NT2/D1 (cell line): ENCODE data around the gene COMMD10.
A peak's percentile ranks its signal among the peaks of the same experiment; 100 is the strongest.

Experiments
- DNase-seq: peaks from one replicate; pipeline ENCODE4 v3.0.0-alpha.2; 2011; ENCODE audit warnings: low read depth, low spot score
- H3K27me3 ChIP-seq: 2 replicates; pipeline ENCODE4 v1.6.0; 2011; ENCODE audit warnings: mild to moderate bottlenecking; ENCODE audit not compliant: insufficient read length, insufficient read depth
- H3K36me3 ChIP-seq: 2 replicates; pipeline ENCODE4 v1.6.1; 2011; ENCODE audit warnings: mild to moderate bottlenecking, low read length, mixed read lengths; ENCODE audit not compliant: insufficient read depth, insufficient read length
- H3K4me1 ChIP-seq: 2 replicates; pipeline ENCODE4 v1.5.1; 2011; ENCODE audit not compliant: insufficient read depth, insufficient read length
- H3K4me3 ChIP-seq: 2 replicates; pipeline ENCODE4 v1.5.1; 2011; ENCODE audit warnings: low read depth; ENCODE audit not compliant: insufficient read length
- H3K9ac ChIP-seq: 2 replicates; pipeline ENCODE4 v1.6.0; 2011; ENCODE audit warnings: low read depth; ENCODE audit not compliant: insufficient read length
- H3K9me3 ChIP-seq: 2 replicates; pipeline ENCODE4 v1.5.1; 2011; ENCODE audit warnings: mild to moderate bottlenecking, low read length; ENCODE audit not compliant: insufficient read depth
- SUZ12 ChIP-seq: IDR thresholded peaks from 2 replicates; pipeline ENCODE4 v1.6.1; 2011; ENCODE audit not compliant: insufficient read length, insufficient read depth; ENCODE audit errors: extremely low read depth
- YY1 ChIP-seq: IDR thresholded peaks from 2 replicates; pipeline ENCODE4 v1.6.1; 2011; ENCODE audit not compliant: insufficient read length, insufficient read depth
- ZNF274 ChIP-seq: IDR thresholded peaks from 2 replicates; pipeline ENCODE4 v1.6.1; 2011; ENCODE audit warnings: mild to moderate bottlenecking, low read depth, low read length

Gene COMMD10

DNA sequence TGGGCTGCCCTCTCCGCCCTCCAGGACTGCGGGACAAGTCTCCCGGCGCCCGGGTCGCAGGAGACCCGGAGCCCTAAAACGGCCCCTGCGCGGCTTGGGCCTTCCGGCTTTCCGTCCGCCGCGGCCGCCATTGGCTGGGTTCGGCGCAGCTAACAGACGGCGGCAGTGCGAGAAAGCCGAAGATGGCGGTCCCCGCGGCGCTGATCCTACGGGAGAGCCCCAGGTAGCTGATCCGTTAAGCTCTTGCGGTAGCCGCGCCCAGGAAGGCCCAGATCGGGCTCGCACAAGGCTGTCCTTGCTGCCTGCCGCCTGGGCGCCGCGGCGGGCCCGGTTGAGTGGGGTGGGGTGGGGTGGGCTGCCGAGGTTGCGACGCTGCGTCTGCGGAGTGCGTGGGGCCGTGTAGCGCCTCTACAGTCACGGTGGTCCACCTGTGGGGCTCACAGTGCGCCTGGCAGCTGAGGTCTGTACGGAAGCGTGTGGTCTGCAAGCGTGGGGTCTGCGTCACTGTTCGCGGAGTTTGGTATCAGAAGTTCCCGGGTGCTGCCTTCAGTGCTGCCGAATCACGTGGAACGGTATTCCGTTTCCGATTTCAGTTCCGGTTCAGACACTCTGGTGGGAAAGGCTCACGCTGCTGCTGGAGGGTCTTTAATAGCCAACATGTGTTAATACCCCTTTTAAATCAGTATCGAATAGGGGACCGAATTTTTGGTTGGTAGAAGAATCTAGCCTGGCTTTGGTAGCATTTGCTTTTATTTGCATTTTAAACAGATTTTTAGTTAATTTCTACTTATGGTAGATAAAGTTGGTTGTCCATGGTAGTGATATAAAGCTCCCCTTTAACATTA lies at the start of gene COMMD10:
TSS of gene COMMD10 (plus strand) at position 155 of the 845 bp plus-strand sequence.
- peaks cover 3% of the 10 kb centered on the region for H3K4me1 ChIP-seq
- TF ChIP-seq SUZ12 (no peak), ZNF274 (no peak), YY1 (peak; percentile 41)
- DNase-seq = peak; percentile 39
- H3K4me3 ChIP-seq = peak within 1 kb of the TSS; percentile 75
- peak within 1 kb of the TSS; percentile 85 for H3K9ac ChIP-seq
- H3K27me3 ChIP-seq = no peaks in the 10 kb centered on the region
- no peaks in the 10 kb centered on the region for H3K36me3 ChIP-seq
- H3K9me3 ChIP-seq = no peaks in the 10 kb centered on the region

GRCh38 chr5:116035123-116035522 lies 49.7 kb upstream of the COMMD10 start:
- Histone ChIP-seq H3K4me3 (no peak overlapping the region), H3K4me1 (no peaks in the 10 kb centered on the region), H3K27me3 (no peaks in the 10 kb centered on the region), H3K9me3 (no peaks in the 10 kb centered on the region), H3K36me3 (no peaks in the 10 kb centered on the region), H3K9ac (no peak overlapping the region)
- DNase-seq = no peak
- TF ChIP-seq SUZ12 = no peak

GRCh38 chr5:116037236-116037822 lies 47.5 kb upstream of the COMMD10 start:
- TF ChIP-seq SUZ12 (no peak), YY1 (no peak), ZNF274 (no peak)
- no peak overlapping the region for H3K4me3 ChIP-seq
- no peak overlapping the region for H3K9ac ChIP-seq
- H3K27me3 ChIP-seq = no peaks in the 10 kb centered on the region
- H3K9me3 ChIP-seq = no peaks in the 10 kb centered on the region
- no peaks in the 10 kb centered on the region for H3K36me3 ChIP-seq
- DNase-seq = no peak
- H3K4me1 ChIP-seq = no peaks in the 10 kb centered on the region

DNA sequence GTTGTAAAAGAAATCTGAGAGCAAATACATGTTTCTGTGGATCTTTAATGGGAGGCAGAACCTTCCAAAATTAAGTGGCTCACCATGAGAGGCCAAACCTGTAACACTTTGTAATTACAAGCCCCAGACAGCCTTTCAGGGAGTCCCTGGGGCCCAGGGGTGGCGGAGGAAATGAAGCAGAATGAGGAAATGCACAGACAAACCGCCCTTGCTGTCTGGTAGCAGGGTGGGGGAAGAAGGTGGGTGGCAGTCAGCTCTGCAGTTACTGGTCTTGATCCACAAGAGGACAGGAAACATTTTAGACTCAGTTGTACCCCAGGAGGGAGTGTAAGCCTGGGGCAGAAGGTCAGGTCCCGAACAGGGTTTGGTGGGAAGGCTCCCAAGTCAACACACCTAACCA lies 46.0 kb upstream of the COMMD10 start:
- TF ChIP-seq SUZ12 (no peak), YY1 (no peak), ZNF274 (no peak)
- H3K4me3 ChIP-seq = no peak overlapping the region
- no peaks in the 10 kb centered on the region for H3K36me3 ChIP-seq
- DNase-seq = no peak
- H3K27me3 ChIP-seq = no peaks in the 10 kb centered on the region
- no peak overlapping the region for H3K9ac ChIP-seq
- no peaks in the 10 kb centered on the region for H3K4me1 ChIP-seq
- no peaks in the 10 kb centered on the region for H3K9me3 ChIP-seq

DNA sequence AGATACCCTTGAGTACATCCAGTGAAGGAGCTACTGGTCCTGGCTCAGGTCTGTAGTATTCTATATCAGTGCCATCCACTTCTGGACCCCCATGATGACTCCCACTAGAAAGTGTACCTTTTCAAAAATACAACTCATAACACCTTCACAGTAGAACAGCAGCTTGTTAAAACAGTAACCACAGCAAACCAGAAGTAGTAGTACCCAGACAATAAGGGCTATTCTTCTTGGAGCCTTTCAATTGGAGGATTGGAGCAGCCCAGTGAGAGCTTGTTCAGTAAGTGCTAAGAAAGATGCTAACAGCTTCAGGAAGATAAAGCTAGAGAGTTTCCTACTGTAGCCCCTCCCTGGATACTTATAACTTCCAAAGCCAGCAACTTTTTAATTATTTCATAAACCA lies 42.5 kb upstream of the COMMD10 start:
- no peak overlapping the region for H3K4me3 ChIP-seq
- H3K4me1 ChIP-seq = no peaks in the 10 kb centered on the region
- H3K27me3 ChIP-seq = no peaks in the 10 kb centered on the region
- DNase-seq = no peak
- H3K9me3 ChIP-seq = no peaks in the 10 kb centered on the region
- H3K36me3 ChIP-seq = no peaks in the 10 kb centered on the region
- H3K9ac ChIP-seq = no peak overlapping the region
- TF ChIP-seq YY1 (no peak), ZNF274 (no peak), SUZ12 (no peak)

DNA sequence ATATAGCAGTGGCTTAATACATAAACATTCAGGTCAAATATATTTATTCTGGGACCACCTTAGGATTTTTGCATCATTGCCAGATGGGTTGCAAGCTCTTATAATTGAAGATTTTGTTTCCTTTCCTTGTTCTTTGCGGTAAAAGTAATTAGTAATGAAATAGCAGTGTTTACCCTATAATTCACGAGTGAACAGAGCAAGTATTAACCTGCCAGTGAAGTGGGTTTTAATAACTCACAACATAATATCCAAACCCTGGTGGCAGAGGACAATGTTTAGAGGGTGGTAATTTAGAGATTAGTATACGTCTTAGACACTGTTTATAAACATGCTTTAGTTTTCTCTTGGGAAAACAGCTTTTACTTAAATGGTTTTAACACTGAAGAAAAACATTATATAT lies 40.8 kb upstream of the COMMD10 start:
- H3K9me3 ChIP-seq = no peaks in the 10 kb centered on the region
- no peak overlapping the region for H3K4me3 ChIP-seq
- no peak for TF ChIP-seq YY1
- H3K27me3 ChIP-seq = no peaks in the 10 kb centered on the region
- no peaks in the 10 kb centered on the region for H3K4me1 ChIP-seq
- DNase-seq = no peak
- no peak overlapping the region for H3K9ac ChIP-seq
- no peaks in the 10 kb centered on the region for H3K36me3 ChIP-seq

DNA sequence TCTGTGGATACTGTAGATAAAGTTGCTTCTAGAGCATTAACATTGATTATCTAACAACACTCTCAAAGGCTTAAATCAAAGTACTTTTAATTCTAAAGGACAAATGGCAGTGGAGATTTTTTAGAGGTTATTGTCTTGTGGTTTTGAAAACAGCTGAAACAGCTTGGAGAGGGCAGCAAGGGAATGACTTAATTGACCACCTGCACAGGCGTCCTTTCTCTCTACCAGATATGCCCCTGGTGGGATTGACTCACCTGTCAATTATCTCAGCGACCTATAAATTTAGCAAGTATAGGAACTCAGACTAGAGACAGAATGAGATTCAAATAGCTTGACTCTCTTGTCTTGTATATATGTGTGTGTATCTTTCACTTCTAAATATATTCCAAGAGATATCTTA lies 39.0 kb upstream of the COMMD10 start:
- H3K9me3 ChIP-seq = no peaks in the 10 kb centered on the region
- H3K4me3 ChIP-seq = no peak overlapping the region
- no peak for TF ChIP-seq YY1
- no peak for TF ChIP-seq ZNF274
- TF ChIP-seq SUZ12 = no peak
- no peak for DNase-seq
- no peaks in the 10 kb centered on the region for H3K27me3 ChIP-seq
- H3K36me3 ChIP-seq = no peaks in the 10 kb centered on the region
- no peak overlapping the region for H3K9ac ChIP-seq
- no peaks in the 10 kb centered on the region for H3K4me1 ChIP-seq
